Psoas muscle (tissue), 8 donors: ENCODE results near the gene ZNF613. TPM values are rescaled to one million over a fixed set of nuclear protein-coding genes. Genes with fewer than 3 reads are reported as not detected.
"Not testable (repeated sequence)": the region's sequence is repeated elsewhere in the genome, so short reads cannot be mapped to it uniquely, and the experiment has no call there.

ENCODE experiments used
- ATAC-seq, 4 donors: fragments of 200-7000 bp; cut with Tn5 transposase; one replicate each; pipeline ENCODE4 v1.9.1; 2020; ENCODE audit warnings: moderate library complexity in 3 of 4, mild to moderate bottlenecking in 2 of 4
- DNase-seq, 2 donors: peaks; one replicate each; pipeline ENCODE4 v3.0.0-alpha.2; 2020
- H3K27ac ChIP-seq: fragments of 200-600 bp; one replicate; pipeline ENCODE4 v1.8.0; 2022
- H3K27me3 ChIP-seq, 3 donors: fragments of 200-600 bp in 1 of 3; one replicate each; pipeline versions ENCODE4 v1.6.1 to v1.8.0; 2013 to 2022; ENCODE audit warnings: low read length in 2 of 3, mild to moderate bottlenecking in 2 of 3, moderate library complexity in 1 of 3; ENCODE audit not compliant: insufficient read depth in 3 of 3
- H3K36me3 ChIP-seq, 2 donors: fragments of 200-600 bp in 1 of 2; one replicate each; pipeline versions ENCODE4 v1.6.1 to v1.8.0; 2013 to 2022; ENCODE audit warnings: low read depth in 1 of 2, mild to moderate bottlenecking in 1 of 2, moderate library complexity in 1 of 2; ENCODE audit not compliant: insufficient read depth in 1 of 2
- H3K4me1 ChIP-seq: fragments of 200-600 bp; one replicate; pipeline ENCODE4 v1.8.0; 2022
- H3K4me3 ChIP-seq: fragments of 200-600 bp; one replicate; pipeline ENCODE4 v1.8.0; 2022; ENCODE audit warnings: mild to moderate bottlenecking
- H3K9me3 ChIP-seq: fragments of 200-600 bp; one replicate; pipeline ENCODE4 v1.8.0; 2022
- WGBS, 3 donors: extraction: QIAGEN DNeasy Blood & Tissue Kit; methylation state at CpG; one replicate each; pipeline versions ENCODE4 v1.1.6 to v1.1.7; 2013; 5-methylcytosine and 5-hydroxymethylcytosine counted together
- intact Hi-C, 2 donors: fragments of 100-400 bp; cut with DNase I; formaldehyde crosslinking; loops; one replicate each; pipeline versions ENCODE4 v1.11.0 to v1.14.2; 2022
- polyA plus RNA-seq, 3 donors: library from polyadenylated mRNA; stranded (reverse); fragments of 200-250 nt; gene quantifications; one replicate each; pipeline ENCODE4 v1.2.3, GENCODE V29; 2013
- total RNA-seq, 4 donors: library from RNA; stranded (reverse); fragmentation: NEBNext Ultra II Directional in 2 of 4; extraction: Animal tissue kit (Norgen Biotek cat#: 25700) in 2 of 4; gene quantifications; one replicate each; pipeline versions ENCODE4 v1.2.1 to v1.2.4, GENCODE V29; 2021 to 2023
- TF ChIP-seq, protein P1 (sequence below): fragments of 200-600 bp; IDR thresholded peaks from one replicate; pipeline ENCODE4 v1.8.0; 2022; ENCODE audit warnings: antibody characterized with exemption
- donor health status: healthy with polysubstance abuse.
- donor health status: DM: no; HTN: no; CAD: no; lungs with moderate emphysema.
- donor health status: Bipolar disorder and iron deficiency.
- donor health status: healthy.
- donor health status: DM: yes; HTN: yes; CAD: no.
- donor health status: DM: no; HTN: no; CAD: no.
- donor health status: DM: no; HTN: no; CAD: no.
- donor health status: DM: yes; HTN: yes; CAD: no.

ZNF613 gene
- total and polyA plus RNA-seq, 7 donors = 1.7 to 4.5 (median 2.3) TPM

DNA sequence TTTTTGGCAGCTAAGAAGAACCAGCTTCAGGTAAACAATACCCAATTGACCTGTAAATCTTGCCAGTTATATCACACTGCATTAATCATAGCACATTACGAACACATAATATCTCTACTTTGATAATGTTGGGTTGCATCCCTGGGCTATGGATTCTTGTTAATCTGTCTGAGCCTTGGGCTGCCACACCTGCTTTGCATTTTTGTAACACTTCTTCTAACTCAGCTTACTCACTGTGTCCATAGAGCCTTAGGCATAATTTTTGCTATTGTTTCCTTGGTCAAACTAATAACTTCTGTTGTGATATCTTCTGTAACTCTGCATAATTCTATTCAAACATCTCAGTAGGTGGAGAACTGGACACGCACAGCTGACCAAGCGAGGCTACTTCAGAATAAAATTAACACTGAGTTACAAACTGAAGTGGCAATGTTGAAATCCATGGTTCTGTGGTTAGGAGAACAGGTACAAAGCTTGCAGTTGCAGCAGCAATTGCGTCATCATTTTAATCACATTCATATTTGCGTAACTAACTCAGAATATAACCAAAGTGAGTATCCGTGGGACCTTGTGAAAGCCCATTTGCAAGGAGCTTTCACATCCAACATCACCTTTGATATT, 53.0 kb downstream of the ZNF613 start:
- no peak for ATAC-seq

DNA sequence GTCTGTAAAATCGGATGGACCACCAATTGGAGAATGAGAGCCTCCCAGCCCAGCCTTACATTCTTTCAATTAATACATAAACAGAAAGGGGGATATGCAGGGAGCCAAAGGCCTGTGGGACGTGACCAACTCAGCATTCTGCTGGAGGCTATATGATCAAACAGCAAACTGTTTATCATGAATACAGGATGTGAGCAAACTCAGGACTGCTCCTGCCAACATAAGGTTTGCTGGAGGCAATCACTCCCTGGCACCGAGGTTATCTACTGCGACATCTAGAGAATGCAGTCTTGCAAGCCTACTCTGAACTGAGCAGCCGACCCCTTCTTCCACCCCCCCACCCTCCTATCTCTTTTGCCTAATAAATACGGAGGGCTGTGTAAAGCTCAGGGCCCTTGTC, 53.7 kb downstream of the ZNF613 start:
- 93 to 97% (median 96%) methylated on average over 6 of the region's 6 CpGs for WGBS, 3 donors

More for the DNA sequence above, 53.0 kb downstream of the ZNF613 start:
- intact Hi-C loops = loop anchor here in 1 of 2 donors (10.0 kb wide), 1 partner anchor 75 kb away; the partner anchor contains the start of gene ZNF649
- H3K9me3 ChIP-seq = peaks cover 64% of the 10 kb centered on the region
- peaks cover 2% of the 10 kb centered on the region for H3K4me1 ChIP-seq
- DNase-seq = no peak
- TF ChIP-seq, protein P1, sequence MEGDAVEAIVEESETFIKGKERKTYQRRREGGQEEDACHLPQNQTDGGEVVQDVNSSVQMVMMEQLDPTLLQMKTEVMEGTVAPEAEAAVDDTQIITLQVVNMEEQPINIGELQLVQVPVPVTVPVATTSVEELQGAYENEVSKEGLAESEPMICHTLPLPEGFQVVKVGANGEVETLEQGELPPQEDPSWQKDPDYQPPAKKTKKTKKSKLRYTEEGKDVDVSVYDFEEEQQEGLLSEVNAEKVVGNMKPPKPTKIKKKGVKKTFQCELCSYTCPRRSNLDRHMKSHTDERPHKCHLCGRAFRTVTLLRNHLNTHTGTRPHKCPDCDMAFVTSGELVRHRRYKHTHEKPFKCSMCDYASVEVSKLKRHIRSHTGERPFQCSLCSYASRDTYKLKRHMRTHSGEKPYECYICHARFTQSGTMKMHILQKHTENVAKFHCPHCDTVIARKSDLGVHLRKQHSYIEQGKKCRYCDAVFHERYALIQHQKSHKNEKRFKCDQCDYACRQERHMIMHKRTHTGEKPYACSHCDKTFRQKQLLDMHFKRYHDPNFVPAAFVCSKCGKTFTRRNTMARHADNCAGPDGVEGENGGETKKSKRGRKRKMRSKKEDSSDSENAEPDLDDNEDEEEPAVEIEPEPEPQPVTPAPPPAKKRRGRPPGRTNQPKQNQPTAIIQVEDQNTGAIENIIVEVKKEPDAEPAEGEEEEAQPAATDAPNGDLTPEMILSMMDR = no peak
- peaks cover 7 to 9% of the 10 kb centered on the region in 2 donors for H3K36me3 ChIP-seq
- WGBS, 3 donors = 94 to 96% (median 95%) methylated on average over 6 of the region's 6 CpGs
- H3K4me3 ChIP-seq = no peak overlapping the region
- H3K27ac ChIP-seq = no peak overlapping the region
- H3K27me3 ChIP-seq = no peaks in the 10 kb centered on the region

DNA sequence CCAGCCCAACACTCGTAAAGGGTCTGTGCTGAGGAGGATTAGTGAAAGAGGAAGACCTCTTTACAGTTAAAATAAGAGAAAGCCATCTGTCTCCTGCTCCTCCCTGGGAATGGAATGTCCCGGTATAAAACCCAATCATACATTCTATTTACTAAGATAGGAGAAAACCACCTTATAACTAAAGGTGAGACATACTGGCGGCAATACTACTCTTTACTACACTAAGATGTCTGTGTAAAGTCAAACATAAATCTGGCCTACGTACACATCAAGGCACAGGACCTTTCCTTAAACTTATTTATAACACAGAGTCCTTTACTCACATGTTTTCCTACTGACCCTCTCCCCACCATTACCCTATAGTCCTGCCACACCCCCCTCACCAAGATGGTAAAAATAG, 56.1 kb downstream of the ZNF613 start:
- TF ChIP-seq, protein P1 = no peak
- Histone ChIP-seq H3K27ac (no peak overlapping the region), H3K27me3 (no peaks in the 10 kb centered on the region), H3K4me1 (peaks cover 6% of the 10 kb centered on the region), H3K36me3 (peaks cover 7 to 9% of the 10 kb centered on the region in 2 donors), H3K4me3 (no peak overlapping the region), H3K9me3 (peaks cover 55% of the 10 kb centered on the region)
- DNase-seq = no peak
- ATAC-seq = no peak
- intact Hi-C loops = loop anchor here in 1 of 2 donors (10.0 kb wide), 1 partner anchor 79 kb away; the partner anchor contains the start of gene ZNF649
- 94 to 97% (median 95%) methylated on average over 4 of the region's 4 CpGs for WGBS, 3 donors

More for the DNA sequence above, 53.7 kb downstream of the ZNF613 start:
- intact Hi-C loops = loop anchor here in 1 of 2 donors (10.0 kb wide), 1 partner anchor 76 kb away; the partner anchor contains the start of gene ZNF649
- peaks cover 62% of the 10 kb centered on the region for H3K9me3 ChIP-seq
- ATAC-seq, H3K4me1 ChIP-seq, DNase-seq, H3K4me3 ChIP-seq, H3K27ac ChIP-seq, H3K27me3 ChIP-seq, H3K36me3 ChIP-seq: not testable (repeated sequence)

DNA sequence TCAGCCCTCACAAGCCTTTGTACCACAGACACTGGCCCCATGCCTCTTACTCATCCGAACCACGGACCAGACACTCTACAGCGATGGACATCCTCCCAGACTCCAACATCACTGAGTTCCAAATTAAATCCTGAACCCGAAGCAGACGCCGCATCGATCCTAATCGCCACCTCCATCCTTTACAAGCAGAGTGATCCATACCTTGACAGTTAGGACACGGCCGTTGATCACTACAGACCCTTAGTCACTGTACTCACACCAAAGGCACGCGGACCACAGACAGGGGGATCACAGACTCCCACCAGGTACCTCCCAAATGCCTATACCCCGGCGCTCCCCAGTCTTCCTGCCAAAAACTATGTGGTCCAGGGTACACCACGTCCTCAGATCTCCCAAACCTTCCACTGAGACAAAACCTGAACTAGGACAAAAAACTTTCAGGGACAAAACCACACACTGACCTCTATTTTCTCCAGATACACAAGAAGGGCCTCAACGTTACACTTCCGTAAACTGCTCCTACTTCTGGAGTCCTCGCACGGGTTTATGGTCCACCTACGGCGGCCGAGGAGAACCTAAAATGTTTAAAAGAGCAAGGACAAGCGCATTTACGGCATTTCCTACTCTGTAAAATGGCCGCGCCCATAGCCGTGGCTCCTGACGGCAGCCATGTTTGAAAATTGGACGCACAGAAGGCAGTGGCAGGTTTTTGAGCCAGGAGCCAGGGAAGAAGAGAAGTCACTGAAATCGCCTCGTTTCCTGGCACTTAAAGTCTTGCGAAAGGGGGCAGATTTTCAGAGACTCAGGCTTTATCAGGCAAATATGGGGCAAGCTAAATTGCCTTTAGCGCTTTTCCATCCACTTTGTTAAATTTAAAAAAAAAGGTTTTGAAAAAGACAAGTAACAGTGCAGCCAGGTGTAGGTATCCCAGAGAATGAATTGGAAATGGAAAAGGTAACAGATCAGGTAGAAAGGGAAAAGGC, 59.3 kb downstream of the ZNF613 start, which contains the start of gene ZNF350:
Gene ZNF350 (minus strand): TSS at position 532 of the 983 bp plus-strand sequence. CDS start 12,480 bp downstream, outside the sequence.
- TF ChIP-seq, protein P1 = no peak
- peak within 1 kb of the TSS; percentile 79 for H3K27ac ChIP-seq
- peak; percentile 99 to 100 (median 100) for ATAC-seq
- H3K36me3 ChIP-seq = no peaks in the 10 kb centered on the region
- WGBS, 3 donors = 2 to 3% (median 2%) methylated on average over 33 of the region's 33 CpGs
- intact Hi-C loops = loop anchor here in 1 of 2 donors (5.0 to 10.0 kb wide), 3 partner anchors 41 to 82 kb away; partner anchors contain the start of genes ZNF432, ZNF614 and ZNF649
- no peaks in the 10 kb centered on the region for H3K27me3 ChIP-seq
- H3K4me3 ChIP-seq = peak within 1 kb of the TSS; percentile 92
- H3K4me1 ChIP-seq = peaks cover 6% of the 10 kb centered on the region
- peaks cover 57% of the 10 kb centered on the region for H3K9me3 ChIP-seq
- peak; percentile 90 to 93 for DNase-seq
